CD8-positive, alpha-beta memory T cell (primary cell): ENCODE data around the gene P2RX6. TPM values are rescaled to one million over a fixed set of nuclear protein-coding genes. Genes with fewer than 3 reads are reported as not detected.

Source experiments
- CTCF ChIA-PET: fragments of 350-600 bp; sonication (Branson Sonifier 250); formaldehyde crosslinking; loops from one replicate; lab custom pipeline; 2021; ENCODE audit warnings: antibody characterized with exemption; lab: Charles Lee
- POLR2A ChIA-PET: fragments of 350-600 bp; sonication (Branson Sonifier 250); formaldehyde crosslinking; loops from one replicate; lab custom pipeline; 2021; ENCODE audit warnings: antibody characterized with exemption; lab: Charles Lee
- DNase-seq, 5 donors: peaks; one replicate each; pipeline versions ENCODE4 v3.0.0 to v3.0.0-alpha.2; 2020 to 2022; ENCODE audit warnings: mixed read lengths in 1 of 5
- H3K27ac ChIP-seq: one replicate; pipeline ENCODE4 v1.7.0; 2013; ENCODE audit warnings: low read depth, mild to moderate bottlenecking, low read length, moderate library complexity
- H3K27me3 ChIP-seq: 2 replicates; pipeline ENCODE4 v1.7.0; 2013; ENCODE audit warnings: low read length, mild to moderate bottlenecking; ENCODE audit not compliant: insufficient read depth, poor library complexity, severe bottlenecking
- H3K36me3 ChIP-seq: 2 replicates; pipeline ENCODE4 v1.7.0; 2013; ENCODE audit warnings: mild to moderate bottlenecking, low read length, moderate library complexity; ENCODE audit not compliant: insufficient read depth
- H3K4me1 ChIP-seq: 2 replicates; pipeline ENCODE4 v1.7.0; 2013; ENCODE audit warnings: mild to moderate bottlenecking, low read length, moderate library complexity; ENCODE audit not compliant: insufficient read depth
- H3K4me3 ChIP-seq: 2 replicates; pipeline ENCODE4 v1.7.0; 2013; ENCODE audit warnings: mild to moderate bottlenecking, low read length
- H3K9me3 ChIP-seq: 2 replicates; pipeline ENCODE4 v1.7.0; 2013; ENCODE audit warnings: mild to moderate bottlenecking, low read length
- H3K27ac Mint-ChIP-seq, 8 donors: one replicate each; pipeline ENCODE4 v1.8.0; 2020 to 2021; ENCODE audit warnings: mixed read lengths in 8 of 8, mild to moderate bottlenecking in 6 of 8, inconsistent platforms in 3 of 8, moderate library complexity in 3 of 8
- H3K27me3 Mint-ChIP-seq, 2 donors: one replicate each; pipeline ENCODE4 v1.8.0; 2020 to 2021; ENCODE audit warnings: mixed read lengths in 2 of 2, mild to moderate bottlenecking in 1 of 2, moderate library complexity in 1 of 2
- H3K36me3 Mint-ChIP-seq, 3 donors: one replicate each; pipeline ENCODE4 v1.8.0; 2020 to 2021; ENCODE audit warnings: mixed read lengths in 3 of 3, inconsistent platforms in 1 of 3, mild to moderate bottlenecking in 1 of 3
- H3K4me1 Mint-ChIP-seq, 3 donors: one replicate each; pipeline ENCODE4 v1.8.0; 2020 to 2021; ENCODE audit warnings: mixed read lengths in 3 of 3, inconsistent platforms in 1 of 3, mild to moderate bottlenecking in 1 of 3
- H3K4me3 Mint-ChIP-seq, 7 donors: one replicate each; pipeline ENCODE4 v1.8.0; 2020 to 2021; ENCODE audit warnings: mixed read lengths in 7 of 7, mild to moderate bottlenecking in 6 of 7, moderate library complexity in 4 of 7, inconsistent platforms in 2 of 7
- H3K9me3 Mint-ChIP-seq, 5 donors: one replicate each; pipeline ENCODE4 v1.8.0; 2020 to 2022; ENCODE audit warnings: mixed read lengths in 5 of 5, mild to moderate bottlenecking in 3 of 5, moderate library complexity in 2 of 5, inconsistent platforms in 1 of 5
- polyA plus RNA-seq: library from polyadenylated mRNA; unstranded; fragments of 300-500 nt; fragmentation: Illumina TruSeq; gene quantifications from one replicate; pipeline ENCODE4 v1.2.3, GENCODE V29; 2021
- total RNA-seq, 2 experiments: library from RNA; stranded (reverse); gene quantifications; one replicate each; pipeline ENCODE4 v1.2.3, GENCODE V29; 2021

P2RX6 gene
- total and polyA plus RNA-seq, 3 experiments from 2014 or later: 0.24 to 0.35 (median 0.33) TPM

- POLR2A ChIA-PET: no interaction called here
Observed at GRCh38 chr22:20990184-20991180, 24.5 kb upstream of the P2RX6 start.

GRCh38 chr22:20991252-20992055, 23.5 kb upstream of the P2RX6 start:
- Mint-ChIP-seq H3K36me3 (peaks cover 0 to 72% (median 2%) of the 10 kb centered on the region in 3 donors), H3K27me3 (peaks cover 0 to 1% of the 10 kb centered on the region in 2 donors), H3K4me1 (peaks cover 0 to 8% (median 4%) of the 10 kb centered on the region in 3 donors), H3K27ac (peak overlapping the region in 1 of 8 donors; percentile 77), H3K4me3 (no peak overlapping the region), H3K9me3 (no peaks in the 10 kb centered on the region)
- no peak overlapping the region for H3K4me3 ChIP-seq
- no peak for DNase-seq
- H3K4me1 ChIP-seq: no peaks in the 10 kb centered on the region
- H3K27me3 ChIP-seq: no peaks in the 10 kb centered on the region
- no peaks in the 10 kb centered on the region for H3K36me3 ChIP-seq
- ChIA-PET CTCF (interaction anchor here (1.3 kb wide), 1 partner anchor 10 kb away, joined by 4 read pairs; the partner anchor contains the start of gene LZTR1), POLR2A (no interaction called here)
- no peak overlapping the region for H3K27ac ChIP-seq
- H3K9me3 ChIP-seq: no peaks in the 10 kb centered on the region

More at GRCh38 chr22:20990184-20991180, 24.5 kb upstream of the P2RX6 start:
- peaks cover 6% of the 10 kb centered on the region for H3K36me3 ChIP-seq
- CTCF ChIA-PET: interaction anchor here (1.3 kb wide), 1 partner anchor 9 kb away, joined by 4 read pairs; the partner anchor contains the start of gene LZTR1
- peaks cover 0 to 74% (median 5%) of the 10 kb centered on the region in 3 donors for H3K36me3 Mint-ChIP-seq
- H3K9me3 Mint-ChIP-seq: no peaks in the 10 kb centered on the region
- H3K27me3 ChIP-seq: no peaks in the 10 kb centered on the region
- no peak overlapping the region for H3K27ac ChIP-seq
- no peak for DNase-seq
- H3K27me3 Mint-ChIP-seq: peaks cover 0 to 1% of the 10 kb centered on the region in 2 donors
- no peak overlapping the region for H3K4me3 ChIP-seq
- no peaks in the 10 kb centered on the region for H3K4me1 ChIP-seq
- H3K4me1 Mint-ChIP-seq: peaks cover 0 to 8% (median 6%) of the 10 kb centered on the region in 3 donors
- H3K9me3 ChIP-seq: no peaks in the 10 kb centered on the region
- H3K27ac Mint-ChIP-seq: peak overlapping the region in 1 of 8 donors; percentile 77
- H3K4me3 Mint-ChIP-seq: no peak overlapping the region

- Mint-ChIP-seq H3K36me3 (peaks cover 0 to 70% (median 2%) of the 10 kb centered on the region in 3 donors), H3K4me3 (no peak overlapping the region), H3K27me3 (peaks cover 0 to 1% of the 10 kb centered on the region in 2 donors), H3K9me3 (no peaks in the 10 kb centered on the region), H3K27ac (no peak overlapping the region), H3K4me1 (peaks cover 0 to 8% (median 3%) of the 10 kb centered on the region in 3 donors)
- no peak for DNase-seq
- ChIA-PET POLR2A (no interaction called here), CTCF (no interaction called here)
- Histone ChIP-seq H3K4me1 (no peaks in the 10 kb centered on the region), H3K27me3 (no peaks in the 10 kb centered on the region), H3K36me3 (no peaks in the 10 kb centered on the region), H3K27ac (no peak overlapping the region), H3K9me3 (no peaks in the 10 kb centered on the region), H3K4me3 (no peak overlapping the region)
Observed at GRCh38 chr22:20992056-20992442, 22.9 kb upstream of the P2RX6 start.

- POLR2A ChIA-PET: no interaction called here
- CTCF ChIA-PET: no interaction called here
- H3K27me3 ChIP-seq: no peaks in the 10 kb centered on the region
- Mint-ChIP-seq H3K27me3 (peaks cover 0 to 1% of the 10 kb centered on the region in 2 donors), H3K36me3 (peaks cover 0 to 70% (median 2%) of the 10 kb centered on the region in 3 donors), H3K4me1 (peaks cover 0 to 8% (median 3%) of the 10 kb centered on the region in 3 donors), H3K4me3 (no peak overlapping the region), H3K9me3 (no peaks in the 10 kb centered on the region), H3K27ac (peak overlapping the region in 3 of 8 donors; percentile 21 to 55 (median 48))
- H3K36me3 ChIP-seq: no peaks in the 10 kb centered on the region
- no peaks in the 10 kb centered on the region for H3K9me3 ChIP-seq
- H3K4me1 ChIP-seq: no peaks in the 10 kb centered on the region
- no peak overlapping the region for H3K27ac ChIP-seq
- no peak overlapping the region for H3K4me3 ChIP-seq
- no peak for DNase-seq
Observed at GRCh38 chr22:20992456-20993303, 22.3 kb upstream of the P2RX6 start.

GRCh38 chr22:20993304-20994127, 21.4 kb upstream of the P2RX6 start:
- POLR2A ChIA-PET: no interaction called here
- CTCF ChIA-PET: no interaction called here
- H3K27ac Mint-ChIP-seq: no peak overlapping the region
- H3K36me3 ChIP-seq: no peaks in the 10 kb centered on the region
- no peak for DNase-seq
- no peaks in the 10 kb centered on the region for H3K4me1 ChIP-seq
- no peak overlapping the region for H3K4me3 ChIP-seq
- peaks cover 0 to 14% (median 3%) of the 10 kb centered on the region in 3 donors for H3K4me1 Mint-ChIP-seq
- no peaks in the 10 kb centered on the region for H3K9me3 Mint-ChIP-seq
- H3K4me3 Mint-ChIP-seq: no peak overlapping the region
- peaks cover 0 to 1% of the 10 kb centered on the region in 2 donors for H3K27me3 Mint-ChIP-seq
- H3K27me3 ChIP-seq: no peaks in the 10 kb centered on the region
- H3K9me3 ChIP-seq: no peaks in the 10 kb centered on the region
- peaks cover 0 to 70% (median 0%) of the 10 kb centered on the region in 3 donors for H3K36me3 Mint-ChIP-seq
- no peak overlapping the region for H3K27ac ChIP-seq

GRCh38 chr22:20994128-20994901, 20.6 kb upstream of the P2RX6 start:
- Mint-ChIP-seq H3K4me3 (no peak overlapping the region), H3K9me3 (no peaks in the 10 kb centered on the region), H3K36me3 (peaks cover 0 to 75% (median 0%) of the 10 kb centered on the region in 3 donors), H3K27ac (peak overlapping the region in 1 of 8 donors; percentile 63), H3K4me1 (peaks cover 0 to 17% (median 3%) of the 10 kb centered on the region in 3 donors), H3K27me3 (no peaks in the 10 kb centered on the region)
- Histone ChIP-seq H3K9me3 (no peaks in the 10 kb centered on the region), H3K4me3 (no peak overlapping the region), H3K27ac (no peak overlapping the region), H3K4me1 (no peaks in the 10 kb centered on the region), H3K27me3 (no peaks in the 10 kb centered on the region), H3K36me3 (peaks cover 8% of the 10 kb centered on the region)
- ChIA-PET CTCF (no interaction called here), POLR2A (no interaction called here)
- no peak for DNase-seq
